SH-SY5Y (cell line): ENCODE measurements around the gene UNC79.

Experiments
- GATA2 ChIP-seq: IDR thresholded peaks from 2 replicates; pipeline ENCODE4 v1.6.1; 2011; ENCODE audit warnings: mild to moderate bottlenecking, low read depth, low read length
- GATA3 ChIP-seq: IDR thresholded peaks from 2 replicates; pipeline ENCODE4 v1.6.1; 2011; ENCODE audit warnings: low read depth, mild to moderate bottlenecking, low read length, moderate library complexity

The UNC79 gene

DNA sequence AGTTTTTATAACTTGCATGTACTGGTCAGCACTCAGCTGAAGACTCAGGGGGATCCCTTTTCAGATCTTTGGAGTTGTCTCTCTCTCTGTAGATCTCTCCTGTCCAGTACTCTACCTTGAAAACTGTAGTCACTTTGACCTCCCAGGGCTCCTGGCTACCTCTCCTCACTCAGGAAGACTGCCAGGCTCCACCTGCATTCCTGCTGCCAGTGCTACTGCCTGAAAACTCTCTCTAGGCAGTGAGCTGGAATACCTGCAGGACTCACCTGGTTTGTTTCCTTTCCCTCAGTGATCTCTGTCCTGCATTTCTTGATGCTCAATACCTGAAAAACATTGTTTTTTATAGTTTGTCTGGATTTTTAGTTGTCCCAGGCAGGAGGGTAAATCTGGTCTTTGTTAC lies 270.2 kb downstream of the UNC79 start:
- TF ChIP-seq GATA3 (no peak), GATA2 (no peak)

GRCh38 chr14:93701562-93701961 lies 270.8 kb downstream of the UNC79 start:
- TF ChIP-seq GATA2, result no peak
- TF ChIP-seq GATA3, result no peak

- TF ChIP-seq GATA3 (no peak), GATA2 (no peak)
Measured at GRCh38 chr14:93702946-93703345, 272.2 kb downstream of the UNC79 start.

DNA sequence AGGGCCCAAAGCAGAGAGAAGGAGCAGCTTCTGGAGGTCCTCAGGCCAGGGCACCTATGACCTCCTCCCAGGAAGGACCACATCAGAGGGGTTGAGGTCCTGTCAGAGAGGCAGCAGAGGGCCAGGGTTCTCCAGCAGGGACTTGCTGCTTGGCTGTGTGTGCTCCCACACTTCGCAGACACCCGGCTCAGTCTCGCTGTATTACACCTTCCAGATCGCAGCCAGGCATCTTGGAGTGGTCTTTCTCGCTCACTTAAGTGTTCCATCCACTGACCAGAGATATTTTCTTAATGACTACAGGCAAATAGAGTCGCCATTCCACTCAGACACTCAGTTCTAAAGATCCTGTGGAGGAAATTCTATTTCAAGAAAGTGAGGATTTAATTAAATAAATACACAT lies 273.2 kb downstream of the UNC79 start:
- no peak for TF ChIP-seq GATA3
- no peak for TF ChIP-seq GATA2

GRCh38 chr14:93705513-93706156 lies 274.9 kb downstream of the UNC79 start:
- TF ChIP-seq GATA3 (no peak), GATA2 (no peak)

GRCh38 chr14:93706360-93706955 lies 275.7 kb downstream of the UNC79 start:
- TF ChIP-seq GATA3 (no peak), GATA2 (no peak)

GRCh38 chr14:93707475-93707874 lies 276.7 kb downstream of the UNC79 start:
- TF ChIP-seq GATA3 (no peak), GATA2 (no peak)

DNA sequence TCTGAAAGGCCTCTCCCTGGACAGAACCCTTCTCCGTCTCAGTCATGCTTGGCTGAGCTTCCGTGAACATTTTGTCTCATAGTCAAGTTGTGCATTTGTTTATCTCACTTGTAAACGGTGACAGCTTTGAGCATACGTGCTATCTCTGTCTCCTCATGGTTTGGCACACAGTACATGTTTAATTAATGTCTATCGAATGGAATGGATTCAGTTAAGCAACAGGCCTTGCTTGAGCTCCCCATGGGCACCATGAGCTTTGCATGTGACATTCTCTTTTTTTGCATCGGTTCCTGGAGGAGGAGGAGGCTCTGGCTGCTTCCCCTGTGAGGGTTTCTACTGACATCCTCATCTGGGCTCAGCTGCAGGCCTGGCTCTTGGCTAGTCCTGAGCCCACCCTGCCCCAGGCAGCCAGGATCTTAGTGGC lies 277.6 kb downstream of the UNC79 start:
- TF ChIP-seq GATA2 (no peak), GATA3 (no peak)

- TF ChIP-seq GATA2 (no peak), GATA3 (no peak)
Measured at GRCh38 chr14:93708800-93709199, 278.1 kb downstream of the UNC79 start.

DNA sequence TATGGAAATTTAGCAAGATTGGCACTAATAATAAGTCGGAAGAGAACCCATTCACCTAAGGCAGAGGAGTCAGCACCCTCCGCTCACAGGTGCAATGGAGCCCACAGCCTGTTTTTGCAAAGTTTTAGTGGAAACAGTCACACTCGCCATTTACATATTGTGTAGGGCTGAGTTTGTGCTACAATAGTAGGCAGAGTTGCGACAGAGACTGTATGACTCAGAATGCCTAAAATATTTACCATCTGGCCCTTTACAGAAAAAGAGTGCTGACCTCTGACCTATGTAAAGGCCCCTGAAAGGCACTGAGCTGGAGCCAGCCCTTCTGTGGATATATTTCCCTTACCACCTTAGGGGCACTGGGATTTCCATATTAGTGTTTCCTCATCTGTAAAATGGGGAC lies 278.5 kb downstream of the UNC79 start:
- no peak for TF ChIP-seq GATA2
- no peak for TF ChIP-seq GATA3

DNA sequence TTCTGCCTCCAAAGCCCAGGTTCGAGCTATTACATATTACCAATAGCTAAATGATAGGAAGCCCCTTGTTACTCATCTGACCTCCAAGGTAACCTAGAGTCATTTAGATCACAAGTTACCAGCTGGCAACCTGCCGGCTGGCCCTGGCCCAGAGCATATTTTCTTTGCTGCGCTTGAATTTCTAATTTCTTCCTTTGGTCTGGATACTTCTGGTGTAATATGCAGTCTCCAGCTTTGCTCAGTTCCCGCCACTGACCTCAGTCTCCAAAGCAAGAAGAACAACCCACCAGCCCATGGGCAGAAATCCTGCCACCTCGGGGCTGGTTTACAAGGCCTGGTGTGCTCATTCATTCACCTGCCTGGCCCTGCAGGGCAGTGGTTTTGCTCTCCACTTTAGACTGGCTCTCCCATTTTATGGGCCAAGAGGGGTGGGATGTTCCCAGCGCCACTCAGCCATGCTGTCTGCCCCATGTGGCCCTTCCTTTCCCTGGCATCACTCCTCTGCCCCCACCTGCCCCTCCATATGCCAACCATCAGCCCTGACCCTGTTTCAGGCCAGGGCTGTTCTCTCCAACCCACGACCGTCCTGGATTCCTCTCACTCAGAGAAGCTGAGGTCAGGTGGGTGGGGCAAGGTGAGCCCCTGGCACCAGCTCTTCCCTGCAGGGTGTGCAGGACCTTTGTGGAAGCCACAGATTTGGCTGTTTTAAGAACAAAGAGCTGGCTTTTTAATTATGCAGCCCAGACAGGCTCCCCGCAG lies 281.5 kb downstream of the UNC79 start:
- TF ChIP-seq GATA2 (no peak), GATA3 (no peak)

DNA sequence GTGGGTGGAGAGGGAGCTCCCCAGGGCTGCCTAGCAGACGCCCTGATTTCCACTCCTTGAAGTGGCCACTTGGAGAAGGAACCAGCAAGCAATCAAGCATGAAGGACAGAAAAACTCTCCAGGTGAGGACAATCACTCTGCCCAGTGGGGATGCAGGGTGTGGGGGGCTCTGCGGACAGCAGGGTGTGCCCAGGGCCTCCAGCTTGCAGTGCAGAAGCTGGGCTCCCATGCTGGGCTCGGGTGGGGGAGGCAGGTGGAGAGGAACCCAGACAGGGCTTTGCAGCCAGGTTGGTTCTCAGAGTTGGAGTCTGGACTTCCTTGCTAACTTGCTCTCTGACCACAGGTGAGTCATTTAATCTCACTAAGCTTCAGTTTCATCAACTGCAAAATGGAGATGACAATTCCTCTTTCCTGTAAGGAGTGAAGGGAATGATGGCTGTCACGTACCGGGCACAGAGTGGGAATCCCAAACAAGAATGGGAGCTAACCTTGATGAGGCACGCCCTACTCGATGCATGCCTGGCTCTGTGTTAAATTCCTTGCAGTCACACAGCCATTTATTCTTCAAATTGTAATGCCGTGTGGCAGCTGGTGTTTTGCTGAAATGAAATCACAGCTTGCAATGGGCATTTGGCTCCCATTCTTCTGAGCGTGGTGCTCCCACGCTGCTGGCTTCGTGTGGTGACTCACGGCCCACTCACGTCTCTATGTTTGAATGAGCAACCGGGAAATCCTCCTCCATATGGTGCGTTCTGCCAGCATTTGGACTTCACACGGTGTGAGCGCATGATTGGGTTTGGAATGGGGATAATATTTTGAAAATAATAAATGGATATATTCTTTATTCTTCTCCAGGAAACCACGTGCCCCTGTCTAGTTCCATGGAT lies 282.3 kb downstream of the UNC79 start:
- TF ChIP-seq GATA2, result no peak
- no peak for TF ChIP-seq GATA3

DNA sequence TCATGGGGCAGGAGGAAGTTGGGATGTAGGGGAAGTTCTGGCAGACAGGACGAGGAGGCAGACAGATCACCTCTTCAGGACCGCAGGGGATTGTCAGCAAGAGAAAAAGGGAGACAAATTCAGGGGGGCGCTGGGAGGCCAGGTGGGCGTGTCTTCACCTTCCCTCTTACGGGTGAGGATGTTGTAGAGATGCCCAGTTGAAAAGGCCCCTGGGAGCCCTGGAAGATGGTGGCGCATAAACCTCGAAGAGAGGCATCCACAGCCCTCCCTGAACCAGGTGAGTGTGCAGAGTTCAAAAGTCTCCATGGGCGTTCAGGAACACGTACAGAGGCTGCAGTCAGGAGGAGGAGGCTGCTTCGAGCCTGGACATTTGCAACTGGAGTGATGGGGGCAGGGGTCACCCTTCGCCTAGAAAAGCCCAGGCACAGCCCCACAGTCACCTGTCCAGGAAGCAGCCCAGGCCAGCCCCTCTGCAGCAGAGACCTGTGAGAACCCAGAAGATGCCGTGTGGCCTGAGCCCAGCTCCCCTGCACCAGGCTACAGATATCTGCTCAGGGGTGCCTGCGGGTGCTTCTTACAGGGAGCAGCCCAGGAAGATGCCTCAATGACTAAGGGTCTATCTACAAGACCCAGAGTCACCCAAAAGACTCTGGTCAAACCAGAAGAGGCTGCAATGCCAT lies 283.1 kb downstream of the UNC79 start:
- TF ChIP-seq GATA2, result no peak
- no peak for TF ChIP-seq GATA3
